Endothelial cell of umbilical vein (primary cell): ENCODE data around the gene DLG5. TPM values are rescaled to one million over a fixed set of nuclear protein-coding genes. Genes with fewer than 3 reads are reported as not detected.

Experiments used
- BruUV-seq: library from RNA; stranded (reverse); fragments of 400-500 nt; replicated peaks from 2 replicates; lab custom pipeline; 2021; lab: Mats Ljungman, UMichigan
- CTCF ChIA-PET: fragments of 300-600, 350-600 bp; sonication (Branson Sonifier 250); formaldehyde crosslinking; loops from one replicate; lab custom pipeline; 2021; ENCODE audit warnings: antibody characterized with exemption, inconsistent platforms; lab: Charles Lee
- POLR2A ChIA-PET: fragments of 300-600, 350-600 bp; sonication (Branson Sonifier 250); formaldehyde crosslinking; loops from one replicate; lab custom pipeline; 2021; ENCODE audit warnings: antibody characterized with exemption, inconsistent platforms; lab: Charles Lee
- DNase-seq: peaks from one replicate; pipeline ENCODE4 v3.0.0-alpha.2; 2011; ENCODE audit warnings: low read depth, low spot score
- FAIRE-seq: peaks from 2 replicates; lab custom pipeline; 2011; peaks lifted over from hg19 to GRCh38; lab: Jason Lieb, UNC
- H2AFZ ChIP-seq: 2 replicates; pipeline ENCODE4 v1.6.0; 2012; ENCODE audit warnings: low read depth, low read length, control low read depth, inconsistent platforms
- H3K27ac ChIP-seq: 2 replicates; pipeline ENCODE4 v1.5.1; 2011; ENCODE audit warnings: low read depth, mild to moderate bottlenecking, control low read depth, low read length, moderate library complexity; ENCODE audit not compliant: insufficient read depth
- H3K27me3 ChIP-seq, 2 experiments: 2 replicates each; pipeline versions ENCODE4 v1.6.0 to v1.6.1; 2011; ENCODE audit warnings: low read length in 2 of 2, mixed read lengths in 1 of 2; ENCODE audit not compliant: control insufficient read depth in 2 of 2, insufficient read depth in 2 of 2
- H3K36me3 ChIP-seq, 2 experiments: 2 replicates in 1 of 2; 3 replicates in 1 of 2; pipeline ENCODE4 v1.5.1; 2011; ENCODE audit warnings: low read length in 2 of 2, mild to moderate bottlenecking in 1 of 2, moderate library complexity in 1 of 2; ENCODE audit not compliant: control insufficient read depth in 2 of 2, insufficient read depth in 2 of 2; ENCODE audit errors: extremely low read depth in 1 of 2
- H3K4me1 ChIP-seq: 3 replicates; pipeline ENCODE4 v1.5.1; 2011; ENCODE audit warnings: mild to moderate bottlenecking, low read length; ENCODE audit not compliant: control insufficient read depth, insufficient read depth; ENCODE audit errors: extremely low read depth
- H3K4me2 ChIP-seq: 2 replicates; pipeline ENCODE4 v1.6.1; 2011; ENCODE audit warnings: low read length, control low read depth, mixed read lengths; ENCODE audit not compliant: insufficient read depth
- H3K4me3 ChIP-seq, 3 experiments: fragments of 200-600 bp in 1 of 3; sonication (generic), shearing (Covaris generic) in 1 of 3; replicated peaks in 1 of 3; 2 replicates each; pipeline ENCODE4 v1.5.1; 2011 to 2016; ENCODE audit warnings: control low read depth in 3 of 3, low read length in 3 of 3, mild to moderate bottlenecking in 2 of 3, inconsistent platforms in 1 of 3, low read depth in 1 of 3, moderate library complexity in 1 of 3; ENCODE audit not compliant: insufficient read depth in 1 of 3
- H3K79me2 ChIP-seq: 2 replicates; pipeline ENCODE4 v1.6.0; 2012; ENCODE audit warnings: low read length, inconsistent platforms; ENCODE audit not compliant: control insufficient read depth, insufficient read depth
- H3K9ac ChIP-seq: replicated peaks from 2 replicates; pipeline ENCODE3; 2011; ENCODE audit warnings: low read length, control low read depth; ENCODE audit not compliant: insufficient read depth; ENCODE audit errors: extremely low read depth
- H3K9me1 ChIP-seq: replicated peaks from 3 replicates; pipeline ENCODE4 v1.6.0; 2011; ENCODE audit warnings: mild to moderate bottlenecking, low read length; ENCODE audit not compliant: control insufficient read depth, insufficient read depth; ENCODE audit errors: extremely low read depth
- H3K9me3 ChIP-seq: replicated peaks from 2 replicates; pipeline ENCODE4 v1.5.1; 2012; ENCODE audit warnings: low read length, inconsistent platforms; ENCODE audit not compliant: control insufficient read depth, insufficient read depth
- H4K20me1 ChIP-seq: replicated peaks from 2 replicates; pipeline ENCODE3; 2011; ENCODE audit warnings: mild to moderate bottlenecking, low read length; ENCODE audit not compliant: control insufficient read depth, insufficient read depth; ENCODE audit errors: extremely low read depth
- EZH2 ChIP-seq: IDR thresholded peaks from 2 replicates; pipeline ENCODE4 v1.6.1; 2012; ENCODE audit warnings: borderline replicate concordance, low read depth, mild to moderate bottlenecking, moderate library complexity, low read length, inconsistent platforms; ENCODE audit not compliant: severe bottlenecking
- FOS ChIP-seq: IDR thresholded peaks from 2 replicates; pipeline ENCODE4 v1.6.1; 2011; ENCODE audit warnings: mild to moderate bottlenecking, low read length, moderate library complexity, borderline replicate concordance; ENCODE audit not compliant: insufficient read depth
- GATA2 ChIP-seq: IDR thresholded peaks from 2 replicates; pipeline ENCODE4 v1.7.0; 2011; ENCODE audit warnings: low read depth, mild to moderate bottlenecking, moderate library complexity, mixed read lengths, low read length; ENCODE audit not compliant: insufficient read length, insufficient read depth
- JUN ChIP-seq: IDR thresholded peaks from 2 replicates; pipeline ENCODE4 v1.6.1; 2011; ENCODE audit warnings: borderline replicate concordance, low read depth; ENCODE audit not compliant: insufficient read length, insufficient read depth
- MYC ChIP-seq: IDR thresholded peaks from one replicate; pipeline ENCODE4 v1.6.1; 2011; ENCODE audit warnings: mild to moderate bottlenecking, low read depth, low read length
- POLR2A ChIP-seq: IDR thresholded peaks from 2 replicates; pipeline ENCODE4 v1.6.1; 2012; ENCODE audit warnings: low read depth, mild to moderate bottlenecking, control low read depth, low read length
- POLR2AphosphoS5 ChIP-seq: IDR thresholded peaks from 2 replicates; pipeline ENCODE4 v1.6.1; 2012; ENCODE audit warnings: low read depth, mild to moderate bottlenecking, control low read depth, low read length, moderate library complexity; ENCODE audit not compliant: insufficient read depth
- dilution Hi-C: fragments of 300-500 bp; cut with MboI; formaldehyde crosslinking; loops from one replicate; pipeline ENCODE4 v1.15.0; 2019; ENCODE audit warnings: low sequenced_read_pairs; ENCODE audit not compliant: extremely low pct_ligation_motif_present
- intact Hi-C: fragments of 100-400 bp; cut with micrococcal nuclease; formaldehyde crosslinking; loops from one replicate; pipeline ENCODE4 v1.10.0; 2022
- polyA plus RNA-seq, 4 experiments: library from polyadenylated mRNA; depleted of rRNA in 3 of 4; stranded (reverse) in 3 of 4; unstranded in 1 of 4; fragments of >200 nt; gene quantifications; 2 replicates each; pipeline versions ENCODE4 v1.2.1 to v1.2.3, GENCODE V29; 2011 to 2012; ENCODE audit warnings: missing spikeins in 1 of 4
- total RNA-seq: library from RNA; stranded (reverse); gene quantifications from 2 replicates; pipeline ENCODE4 v1.2.3, GENCODE V29; 2021
- TF ChIP-seq, protein P1 (sequence below), 2 donors: IDR thresholded peaks; 1 replicate in 1 of 2; 2 replicates in 1 of 2; pipeline ENCODE4 v1.5.1; 2011; ENCODE audit warnings: low read length in 2 of 2, mild to moderate bottlenecking in 2 of 2, moderate library complexity in 2 of 2, control low read depth in 1 of 2, inconsistent platforms in 1 of 2, low read depth in 1 of 2; ENCODE audit not compliant: insufficient read depth in 1 of 2; ENCODE audit errors: extremely low read depth in 1 of 2
- TF ChIP-seq, protein P2 (sequence below): IDR thresholded peaks from 2 replicates; pipeline ENCODE4 v1.6.1; 2011; ENCODE audit not compliant: insufficient read depth, insufficient read length

Gene DLG5
- total and polyA plus RNA-seq, 2 donors (not counting 3 experiments of a cell fraction or from before 2014, with no cell fraction given) = 12.3 to 24.9 TPM

DNA sequence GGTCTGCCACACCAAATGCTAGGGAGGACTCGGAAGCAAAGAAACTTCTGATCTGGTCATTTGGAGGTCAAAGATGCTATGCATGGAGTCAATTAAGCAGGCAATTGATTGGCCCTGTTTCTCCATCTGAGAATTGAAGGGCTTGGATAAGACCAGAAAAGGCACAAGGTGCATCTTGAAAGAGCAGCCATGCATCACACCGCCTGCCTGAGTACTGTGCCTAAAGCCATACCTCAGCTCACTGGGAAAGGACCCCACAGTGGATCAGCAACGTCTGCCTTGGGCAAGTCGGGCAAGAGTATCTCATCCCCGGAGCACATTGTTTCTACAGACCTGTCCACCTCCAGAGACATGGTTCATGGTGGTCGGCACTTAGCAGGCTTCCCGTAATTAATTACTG is 42.4 kb downstream of the DLG5 start:
- Histone ChIP-seq H3K27ac (no peak overlapping the region), H3K36me3 (no peaks in the 10 kb centered on the region), H3K4me3 (no peak overlapping the region), H3K9ac (no peak overlapping the region), H2AFZ (no peak overlapping the region), H3K9me3 (no peaks in the 10 kb centered on the region), H3K79me2 (no peaks in the 10 kb centered on the region), H3K4me2 (no peak overlapping the region), H3K4me1 (no peaks in the 10 kb centered on the region), H3K9me1 (no peaks in the 10 kb centered on the region), H3K27me3 (no peaks in the 10 kb centered on the region), H4K20me1 (no peaks in the 10 kb centered on the region)
- FAIRE-seq (no peak), DNase-seq (no peak)
- no TSS peak for BruUV-seq
- dilution Hi-C loops (no loop called here), intact Hi-C loops (no loop called here)
- ChIA-PET POLR2A (no interaction called here), CTCF (no interaction called here)
- TF ChIP-seq, protein P1, sequence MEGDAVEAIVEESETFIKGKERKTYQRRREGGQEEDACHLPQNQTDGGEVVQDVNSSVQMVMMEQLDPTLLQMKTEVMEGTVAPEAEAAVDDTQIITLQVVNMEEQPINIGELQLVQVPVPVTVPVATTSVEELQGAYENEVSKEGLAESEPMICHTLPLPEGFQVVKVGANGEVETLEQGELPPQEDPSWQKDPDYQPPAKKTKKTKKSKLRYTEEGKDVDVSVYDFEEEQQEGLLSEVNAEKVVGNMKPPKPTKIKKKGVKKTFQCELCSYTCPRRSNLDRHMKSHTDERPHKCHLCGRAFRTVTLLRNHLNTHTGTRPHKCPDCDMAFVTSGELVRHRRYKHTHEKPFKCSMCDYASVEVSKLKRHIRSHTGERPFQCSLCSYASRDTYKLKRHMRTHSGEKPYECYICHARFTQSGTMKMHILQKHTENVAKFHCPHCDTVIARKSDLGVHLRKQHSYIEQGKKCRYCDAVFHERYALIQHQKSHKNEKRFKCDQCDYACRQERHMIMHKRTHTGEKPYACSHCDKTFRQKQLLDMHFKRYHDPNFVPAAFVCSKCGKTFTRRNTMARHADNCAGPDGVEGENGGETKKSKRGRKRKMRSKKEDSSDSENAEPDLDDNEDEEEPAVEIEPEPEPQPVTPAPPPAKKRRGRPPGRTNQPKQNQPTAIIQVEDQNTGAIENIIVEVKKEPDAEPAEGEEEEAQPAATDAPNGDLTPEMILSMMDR (IDR thresholded peaks at IDR 0.05; ENCODE audit: extremely low read depth in 1 of 2, insufficient read depth in 1 of 2, low read depth in 1 of 2, low read length in 2 of 2) = no peak
- no peak for TF ChIP-seq POLR2AphosphoS5
- TF ChIP-seq FOS = no peak
- no peak for TF ChIP-seq MYC
- no peak for TF ChIP-seq EZH2
- TF ChIP-seq POLR2A = no peak
- no peak for TF ChIP-seq GATA2
- TF ChIP-seq, protein P2, sequence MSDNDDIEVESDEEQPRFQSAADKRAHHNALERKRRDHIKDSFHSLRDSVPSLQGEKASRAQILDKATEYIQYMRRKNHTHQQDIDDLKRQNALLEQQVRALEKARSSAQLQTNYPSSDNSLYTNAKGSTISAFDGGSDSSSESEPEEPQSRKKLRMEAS = no peak
- TF ChIP-seq JUN = no peak
